Astrocyte (in vitro differentiated cells and primary cell): ENCODE results near the gene KDM4B. TPM values are rescaled to one million over a fixed set of nuclear protein-coding genes. Genes with fewer than 3 reads are reported as not detected.

Experiments used
- DNase-seq: peaks from one replicate; pipeline ENCODE4 v3.0.0-alpha.2; 2010; ENCODE audit warnings: low read depth
- FAIRE-seq: peaks from 2 replicates; lab custom pipeline; 2011; peaks lifted over from hg19 to GRCh38; lab: Jason Lieb, UNC
- H2AFZ ChIP-seq: 2 replicates; pipeline ENCODE4 v1.6.0; 2012; ENCODE audit warnings: low read depth, low read length, inconsistent platforms
- H3K27ac ChIP-seq: 2 replicates; pipeline ENCODE4 v1.5.1; 2011; ENCODE audit warnings: low read depth, low read length, inconsistent platforms
- H3K27me3 ChIP-seq: 2 replicates; pipeline ENCODE4 v1.6.0; 2011; ENCODE audit warnings: low read length, inconsistent platforms; ENCODE audit not compliant: insufficient read depth
- H3K36me3 ChIP-seq: 2 replicates; pipeline ENCODE4 v1.5.1; 2011; ENCODE audit warnings: low read length, inconsistent platforms; ENCODE audit not compliant: insufficient read depth
- H3K4me1 ChIP-seq: 2 replicates; pipeline ENCODE4 v1.5.1; 2011; ENCODE audit warnings: low read length, inconsistent platforms; ENCODE audit not compliant: insufficient read depth
- H3K4me2 ChIP-seq: 2 replicates; pipeline ENCODE4 v1.6.0; 2012; ENCODE audit warnings: low read length, inconsistent platforms
- H3K4me3 ChIP-seq: 2 replicates; pipeline ENCODE4 v1.5.1; 2011; ENCODE audit warnings: low read depth, mild to moderate bottlenecking, low read length, inconsistent platforms; ENCODE audit not compliant: insufficient read depth
- H3K79me2 ChIP-seq: 2 replicates; pipeline ENCODE4 v1.6.0; 2012; ENCODE audit warnings: mild to moderate bottlenecking, low read length, inconsistent platforms; ENCODE audit not compliant: insufficient read depth
- H3K9ac ChIP-seq: 2 replicates; pipeline ENCODE4 v1.6.0; 2012; ENCODE audit warnings: mild to moderate bottlenecking, low read length, inconsistent platforms
- H3K9me3 ChIP-seq: 2 replicates; pipeline ENCODE4 v1.5.1; 2012; ENCODE audit warnings: low read depth, mild to moderate bottlenecking, low read length, inconsistent platforms; ENCODE audit not compliant: insufficient read depth
- H4K20me1 ChIP-seq: 2 replicates; pipeline ENCODE4 v1.6.0; 2012; ENCODE audit warnings: low read length, inconsistent platforms; ENCODE audit not compliant: insufficient read depth
- H3K27ac Mint-ChIP-seq: one replicate; pipeline ENCODE4 v1.8.0; 2021; ENCODE audit warnings: mild to moderate bottlenecking, mixed read lengths; ENCODE audit not compliant: unreplicated experiment
- H3K27me3 Mint-ChIP-seq: one replicate; pipeline ENCODE4 v1.8.0; 2021; ENCODE audit warnings: low read depth, mixed read lengths; ENCODE audit not compliant: unreplicated experiment
- H3K36me3 Mint-ChIP-seq: one replicate; pipeline ENCODE4 v1.8.0; 2021; ENCODE audit warnings: low read depth, mixed read lengths; ENCODE audit not compliant: unreplicated experiment
- H3K4me1 Mint-ChIP-seq: one replicate; pipeline ENCODE4 v1.8.0; 2021; ENCODE audit warnings: low read depth, mixed read lengths; ENCODE audit not compliant: unreplicated experiment
- H3K4me3 Mint-ChIP-seq: one replicate; pipeline ENCODE4 v1.8.0; 2021; ENCODE audit warnings: mild to moderate bottlenecking, moderate library complexity, mixed read lengths; ENCODE audit not compliant: unreplicated experiment
- H3K9me3 Mint-ChIP-seq: one replicate; pipeline ENCODE4 v1.8.0; 2021; ENCODE audit warnings: mild to moderate bottlenecking, mixed read lengths; ENCODE audit not compliant: unreplicated experiment
- CTCF ChIP-seq: IDR thresholded peaks from 2 replicates; pipeline ENCODE4 v1.5.1; 2011; ENCODE audit warnings: low read depth, mild to moderate bottlenecking, inconsistent platforms, low read length, moderate library complexity; ENCODE audit not compliant: insufficient read depth
- EZH2 ChIP-seq: IDR thresholded peaks from 2 replicates; pipeline ENCODE4 v1.6.1; 2012; ENCODE audit warnings: mild to moderate bottlenecking, low read length, inconsistent platforms; ENCODE audit not compliant: insufficient read depth
- total RNA-seq: library from RNA; stranded (reverse); gene quantifications from 2 replicates; pipeline ENCODE4 v1.2.1, GENCODE V29; 2021

The KDM4B gene
- total RNA-seq, 1 donor from 2014 or later: 55.2 TPM

- Histone ChIP-seq H3K9ac (peak overlapping the region; percentile 67), H3K79me2 (peaks cover 93% of the 10 kb centered on the region), H3K36me3 (no peaks in the 10 kb centered on the region), H3K4me2 (peak overlapping the region; percentile 75), H4K20me1 (peaks cover 91% of the 10 kb centered on the region), H3K27ac (no peak overlapping the region), H3K4me3 (no peak overlapping the region), H3K9me3 (no peaks in the 10 kb centered on the region), H2AFZ (no peak overlapping the region), H3K4me1 (peaks cover 20% of the 10 kb centered on the region), H3K27me3 (no peaks in the 10 kb centered on the region)
- no peaks in the 10 kb centered on the region for H3K9me3 Mint-ChIP-seq
- no peak for TF ChIP-seq EZH2
- no peak for TF ChIP-seq CTCF
- DNase-seq (no peak), FAIRE-seq (no peak)
- peaks cover 4% of the 10 kb centered on the region for H3K36me3 Mint-ChIP-seq
- no peaks in the 10 kb centered on the region for H3K27me3 Mint-ChIP-seq
- peak overlapping the region; percentile 94 for H3K27ac Mint-ChIP-seq
- peak overlapping the region; percentile 71 for H3K4me3 Mint-ChIP-seq
- peaks cover 39% of the 10 kb centered on the region for H3K4me1 Mint-ChIP-seq
Observed at GRCh38 chr19:4987256-4987655, 18.3 kb downstream of the KDM4B start.

GRCh38 chr19:4987692-4988370, 18.9 kb downstream of the KDM4B start:
- Histone ChIP-seq H2AFZ (no peak overlapping the region), H3K4me2 (peak overlapping the region; percentile 75), H3K36me3 (no peaks in the 10 kb centered on the region), H3K4me3 (no peak overlapping the region), H3K4me1 (peaks cover 20% of the 10 kb centered on the region), H3K27me3 (no peaks in the 10 kb centered on the region), H3K27ac (peak overlapping the region; percentile 80), H4K20me1 (peaks cover 93% of the 10 kb centered on the region), H3K79me2 (peaks cover 95% of the 10 kb centered on the region), H3K9me3 (no peaks in the 10 kb centered on the region), H3K9ac (peak overlapping the region; percentile 67)
- no peaks in the 10 kb centered on the region for H3K9me3 Mint-ChIP-seq
- TF ChIP-seq CTCF: no peak
- TF ChIP-seq EZH2: no peak
- no peaks in the 10 kb centered on the region for H3K27me3 Mint-ChIP-seq
- DNase-seq (peak; percentile 48), FAIRE-seq (no peak)
- peaks cover 39% of the 10 kb centered on the region for H3K4me1 Mint-ChIP-seq
- peak overlapping the region; percentile 94 for H3K27ac Mint-ChIP-seq
- peak overlapping the region; percentile 71 for H3K4me3 Mint-ChIP-seq
- H3K36me3 Mint-ChIP-seq: peaks cover 4% of the 10 kb centered on the region

GRCh38 chr19:4988770-4989251, 19.9 kb downstream of the KDM4B start:
- H3K27ac ChIP-seq: peak overlapping the region; percentile 80
- FAIRE-seq: peak; percentile 62

More at GRCh38 chr19:4988770-4989251, 19.9 kb downstream of the KDM4B start:
- Mint-ChIP-seq H3K36me3 (peaks cover 4% of the 10 kb centered on the region), H3K27me3 (no peaks in the 10 kb centered on the region), H3K4me3 (peak overlapping the region; percentile 69), H3K4me1 (peaks cover 39% of the 10 kb centered on the region), H3K27ac (peak overlapping the region; percentile 94), H3K9me3 (no peaks in the 10 kb centered on the region)
- Histone ChIP-seq H4K20me1 (peaks cover 92% of the 10 kb centered on the region), H3K9me3 (no peaks in the 10 kb centered on the region), H3K9ac (peak overlapping the region; percentile 67), H3K4me2 (peak overlapping the region; percentile 75), H2AFZ (peak overlapping the region; percentile 44), H3K4me1 (peaks cover 20% of the 10 kb centered on the region), H3K79me2 (peaks cover 94% of the 10 kb centered on the region), H3K27me3 (no peaks in the 10 kb centered on the region), H3K4me3 (no peak overlapping the region), H3K36me3 (no peaks in the 10 kb centered on the region)
- TF ChIP-seq EZH2 (no peak), CTCF (no peak)
- DNase-seq: peak; percentile 95
